HFFc6 (cell line): ENCODE data around the gene ENO4. TPM values are rescaled to one million over a fixed set of nuclear protein-coding genes. Genes with fewer than 3 reads are reported as not detected.

Source experiments
- DNase-seq: peaks from one replicate; pipeline ENCODE4 v3.0.0-alpha.2; 2018
- H3K27ac Mint-ChIP-seq: 2 replicates; pipeline ENCODE4 v1.8.0; 2020; ENCODE audit warnings: mild to moderate bottlenecking, mixed read lengths
- H3K27me3 Mint-ChIP-seq: 2 replicates; pipeline ENCODE4 v1.8.0; 2021; ENCODE audit warnings: mild to moderate bottlenecking, moderate library complexity, mixed read lengths; ENCODE audit not compliant: insufficient read depth
- H3K36me3 Mint-ChIP-seq: 2 replicates; pipeline ENCODE4 v1.8.0; 2021; ENCODE audit warnings: low read depth, mixed read lengths
- H3K4me1 Mint-ChIP-seq: 2 replicates; pipeline ENCODE4 v1.8.0; 2020; ENCODE audit warnings: low read depth, mixed read lengths
- H3K4me3 Mint-ChIP-seq: 2 replicates; pipeline ENCODE4 v1.8.0; 2020; ENCODE audit warnings: mild to moderate bottlenecking, moderate library complexity, mixed read lengths
- H3K9me3 Mint-ChIP-seq: 2 replicates; pipeline ENCODE4 v1.8.0; 2020; ENCODE audit warnings: mild to moderate bottlenecking, mixed read lengths
- CTCF ChIP-seq: fragments of 200-600 bp; sonication (generic); IDR thresholded peaks from 2 replicates; pipeline ENCODE4 v1.5.0; 2021; ENCODE audit warnings: antibody characterized with exemption, mild to moderate bottlenecking
- total RNA-seq, 6 experiments: library from RNA; stranded (reverse); fragmentation: NEBNext Ultra II Directional; extraction: Animal tissue kit (Norgen Biotek cat#: 25700); gene quantifications; 2 replicates in 1 of 6; 3 replicates in 5 of 6; pipeline ENCODE4 v1.2.3, GENCODE V29; 2021

The ENO4 gene
- total RNA-seq, 6 experiments from 2014 or later, result not detected

GRCh38 chr10:116838143-116838725 lies 11.1 kb upstream of the ENO4 start:
- no peak for DNase-seq
- Mint-ChIP-seq H3K36me3 (no peaks in the 10 kb centered on the region), H3K9me3 (no peaks in the 10 kb centered on the region), H3K4me3 (no peak overlapping the region), H3K27me3 (peaks cover 2% of the 10 kb centered on the region), H3K27ac (no peak overlapping the region), H3K4me1 (no peaks in the 10 kb centered on the region)
- no peak for TF ChIP-seq CTCF

DNA sequence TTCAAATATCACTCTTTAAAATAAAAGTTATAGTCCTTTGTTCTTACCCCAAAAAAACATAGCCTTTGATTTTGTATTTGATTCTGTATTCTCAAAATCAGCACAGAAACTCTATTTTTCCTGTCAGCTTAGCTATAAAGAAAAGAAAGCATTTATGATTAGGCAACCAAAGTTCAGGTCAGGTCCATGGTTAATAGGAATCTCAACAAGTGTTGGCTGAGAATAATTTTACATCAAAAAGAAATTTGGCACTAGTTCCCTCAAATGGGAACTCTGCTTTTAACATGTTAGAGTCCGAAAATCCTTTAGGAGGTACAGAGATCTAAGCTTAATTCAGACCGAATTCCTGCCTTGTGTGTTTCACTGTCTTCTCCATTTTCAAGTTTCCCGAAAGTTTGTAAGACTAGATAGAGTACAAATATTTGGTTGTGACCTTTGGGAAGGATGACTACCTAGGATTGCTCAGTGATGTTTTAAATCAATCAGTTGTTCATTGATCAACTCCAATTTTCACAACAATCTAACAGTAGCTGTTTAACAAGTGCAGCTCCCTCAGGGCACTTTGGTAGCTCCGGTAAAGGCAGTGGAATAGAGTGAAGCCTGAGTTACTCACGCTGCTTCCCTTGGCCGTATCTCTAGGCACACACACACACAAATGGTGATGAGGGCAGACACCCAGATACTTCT lies 8.8 kb upstream of the ENO4 start:
- Mint-ChIP-seq H3K27ac (no peak overlapping the region), H3K27me3 (peaks cover 1% of the 10 kb centered on the region), H3K36me3 (no peaks in the 10 kb centered on the region), H3K4me1 (no peaks in the 10 kb centered on the region), H3K4me3 (no peak overlapping the region), H3K9me3 (no peaks in the 10 kb centered on the region)
- TF ChIP-seq CTCF, result no peak
- no peak for DNase-seq

DNA sequence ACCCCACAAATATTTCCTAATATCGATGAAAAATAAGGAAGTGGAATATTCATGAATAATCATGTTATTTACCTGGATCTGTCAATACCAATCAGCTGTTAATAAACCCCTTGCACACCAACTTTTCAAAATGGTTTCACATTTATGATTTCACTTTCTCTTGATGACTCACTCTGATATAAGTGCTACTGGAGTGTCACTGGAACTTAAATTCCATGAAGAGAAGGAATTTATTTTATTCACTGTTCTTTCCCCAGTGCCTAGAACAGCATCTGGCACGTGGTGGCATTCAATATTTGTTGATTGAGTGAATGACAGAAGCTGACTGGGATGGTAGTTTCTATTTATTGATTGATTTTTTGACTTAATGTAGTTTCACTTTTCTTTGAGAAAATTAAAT lies 3.5 kb upstream of the ENO4 start:
- no peaks in the 10 kb centered on the region for H3K36me3 Mint-ChIP-seq
- H3K4me1 Mint-ChIP-seq, result peaks cover 16% of the 10 kb centered on the region
- TF ChIP-seq CTCF, result no peak
- DNase-seq, result no peak
- peaks cover 4% of the 10 kb centered on the region for H3K27me3 Mint-ChIP-seq
- H3K9me3 Mint-ChIP-seq, result no peaks in the 10 kb centered on the region
- H3K27ac Mint-ChIP-seq, result no peak overlapping the region
- no peak overlapping the region for H3K4me3 Mint-ChIP-seq

GRCh38 chr10:116848032-116848943 lies 1.0 kb upstream of the ENO4 start:
- no peaks in the 10 kb centered on the region for H3K9me3 Mint-ChIP-seq
- H3K36me3 Mint-ChIP-seq, result no peaks in the 10 kb centered on the region
- DNase-seq, result peak; percentile 14
- TF ChIP-seq CTCF, result no peak
- H3K27ac Mint-ChIP-seq, result peak overlapping the region; percentile 47
- H3K4me3 Mint-ChIP-seq, result peak overlapping the region; percentile 85
- peaks cover 16% of the 10 kb centered on the region for H3K4me1 Mint-ChIP-seq
- H3K27me3 Mint-ChIP-seq, result peaks cover 9% of the 10 kb centered on the region

GRCh38 chr10:116848944-116849247 lies 403 bp upstream of the ENO4 start:
- H3K4me1 Mint-ChIP-seq, result peaks cover 16% of the 10 kb centered on the region
- DNase-seq, result no peak
- H3K36me3 Mint-ChIP-seq, result no peaks in the 10 kb centered on the region
- H3K27me3 Mint-ChIP-seq, result peaks cover 15% of the 10 kb centered on the region
- H3K9me3 Mint-ChIP-seq, result no peaks in the 10 kb centered on the region
- no peak for TF ChIP-seq CTCF
- peak overlapping the region; percentile 85 for H3K4me3 Mint-ChIP-seq
- peak overlapping the region; percentile 47 for H3K27ac Mint-ChIP-seq
